Smooth muscle cell of the umbilical artery (primary cell): ENCODE measurements around the gene C1orf159. TPM values are rescaled to one million over a fixed set of nuclear protein-coding genes. Genes with fewer than 3 reads are reported as not detected.

Experiments used
- total RNA-seq: library from RNA; depleted of rRNA; stranded (reverse); fragments of >200 nt; gene quantifications from 2 replicates; pipeline ENCODE4 v1.2.3, GENCODE V29; 2014

C1orf159 gene
- total RNA-seq, result 4.8 and 7.1 TPM in 2 replicates

DNA sequence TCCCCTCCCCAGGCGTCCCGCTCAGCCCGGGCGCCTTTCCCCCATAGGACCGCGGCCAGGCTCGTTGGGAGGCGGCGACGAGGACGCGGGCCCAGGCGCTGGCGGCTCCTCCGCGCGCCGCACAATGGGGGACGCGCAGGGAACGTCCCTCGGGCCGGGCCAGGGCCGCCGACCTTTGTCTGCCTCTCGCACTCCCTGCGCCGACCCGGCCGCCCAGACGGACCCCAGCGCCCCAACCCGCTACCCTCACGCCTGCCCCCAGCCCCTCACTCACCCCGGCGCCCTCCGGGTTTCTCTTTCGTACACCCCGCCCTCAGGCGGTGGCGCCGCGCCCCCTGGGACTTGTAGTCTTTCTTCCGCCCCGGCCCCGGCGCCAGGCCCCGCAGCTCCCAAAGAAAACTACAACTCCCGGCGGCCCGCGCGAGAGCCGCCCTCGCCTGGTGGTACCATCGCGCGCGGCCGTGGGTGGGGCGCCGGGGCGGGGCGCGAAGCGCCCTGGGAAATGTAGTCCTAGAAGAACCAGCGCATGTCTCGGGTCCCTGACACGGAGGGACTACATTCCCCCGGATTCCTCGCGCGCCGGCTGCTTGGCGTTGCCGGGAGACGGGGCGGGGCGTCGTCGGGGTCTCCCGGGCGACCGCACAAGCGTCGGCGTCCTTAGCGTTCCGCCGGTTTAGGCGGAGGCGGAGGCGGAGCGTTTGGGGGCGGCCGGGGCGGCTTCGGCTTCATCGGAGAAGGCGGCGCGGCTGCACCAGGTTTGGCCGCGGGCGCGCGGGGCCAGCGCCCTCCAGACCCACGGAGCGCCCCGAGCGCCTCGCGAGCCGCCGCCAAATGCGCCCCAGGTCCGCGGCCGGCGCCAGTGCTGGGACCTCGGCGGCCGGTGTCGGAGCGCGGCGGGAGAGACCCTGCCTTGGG is at the start of gene C1orf159:
Gene C1orf159 (minus strand): TSS at position 304 of the 915 bp plus-strand sequence. CDS start 24,546 bp downstream, outside the sequence.

GRCh38 chr1:1073743-1074587 is 41.9 kb downstream of the C1orf159 start, which contains the start of gene RNF223:
TSS of gene RNF223 (minus strand) at chr1:1074306. CDS start at chr1:1072566, 1,740 bp downstream.

Other genes starting within 250 kb of the C1orf159 start
- gene SAMD11, start 192.2 kb downstream of the C1orf159 start, total RNA-seq, result 5.4 and 25.2 TPM in 2 replicates
- 71.0 and 115 TPM in 2 replicates for gene NOC2L, start 156.8 kb downstream of the C1orf159 start, total RNA-seq
- 9.2 and 14.8 TPM in 2 replicates for gene KLHL17, start 155.5 kb downstream of the C1orf159 start, total RNA-seq
- gene PLEKHN1, start 149.6 kb downstream of the C1orf159 start, total RNA-seq, result under 0.01 and 1.8 TPM in 2 replicates
- gene PERM1, start 134.0 kb downstream of the C1orf159 start, total RNA-seq, result not detected in 2 replicates
- 6.2 and 7.9 TPM in 2 replicates for gene HES4, start 116.0 kb downstream of the C1orf159 start, total RNA-seq
- gene ISG15, start 102.6 kb downstream of the C1orf159 start, total RNA-seq, result 68.3 and 107 TPM in 2 replicates
- gene AGRN, start 96.0 kb downstream of the C1orf159 start, total RNA-seq, result 96.2 and 197 TPM in 2 replicates
- gene RNF223, start 41.8 kb downstream of the C1orf159 start, total RNA-seq, result not detected in 2 replicates
- gene TTLL10, start 57.8 kb upstream of the C1orf159 start, total RNA-seq, result not detected in 2 replicates
- not detected in 2 replicates for gene TNFRSF18, start 90.5 kb upstream of the C1orf159 start, total RNA-seq
- under 0.01 and 0.14 TPM in 2 replicates for gene TNFRSF4, start 98.1 kb upstream of the C1orf159 start, total RNA-seq
- 190 and 205 TPM in 2 replicates for gene SDF4, start 115.9 kb upstream of the C1orf159 start, total RNA-seq
- 32.1 and 37.1 TPM in 2 replicates for gene B3GALT6, start 116.1 kb upstream of the C1orf159 start, total RNA-seq
- gene C1QTNF12, start 130.6 kb upstream of the C1orf159 start, total RNA-seq, result 0.92 and 1.5 TPM in 2 replicates
- 33.9 and 43.6 TPM in 2 replicates for gene UBE2J2, start 157.8 kb upstream of the C1orf159 start, total RNA-seq
- 1.2 and 2.3 TPM in 2 replicates for gene SCNN1D, start 164.3 kb upstream of the C1orf159 start, total RNA-seq
- 52.6 and 71.8 TPM in 2 replicates for gene ACAP3, start 191.8 kb upstream of the C1orf159 start, total RNA-seq
- gene PUSL1, start 192.5 kb upstream of the C1orf159 start, total RNA-seq, result 16.9 and 17.8 TPM in 2 replicates
- 41.9 and 59.4 TPM in 2 replicates for gene INTS11, start 208.6 kb upstream of the C1orf159 start, total RNA-seq
- 8.0 and 12.5 TPM in 2 replicates for gene CPTP, start 208.7 kb upstream of the C1orf159 start, total RNA-seq
- gene TAS1R3, start 215.2 kb upstream of the C1orf159 start, total RNA-seq, result 0.23 and 0.30 TPM in 2 replicates
- gene DVL1, start 233.3 kb upstream of the C1orf159 start, total RNA-seq, result 65.0 and 105 TPM in 2 replicates
- 172 and 187 TPM in 2 replicates for gene MXRA8, start 242.5 kb upstream of the C1orf159 start, total RNA-seq